GM21367 (cell line): ENCODE results near the gene ZNF407.

Source experiments
- ATAC-seq: cut with Tn5 transposase; IDR thresholded peaks from one replicate; pipeline ENCODE4 v1.9.1; 2021; ENCODE audit not compliant: unreplicated experiment

Gene ZNF407

DNA sequence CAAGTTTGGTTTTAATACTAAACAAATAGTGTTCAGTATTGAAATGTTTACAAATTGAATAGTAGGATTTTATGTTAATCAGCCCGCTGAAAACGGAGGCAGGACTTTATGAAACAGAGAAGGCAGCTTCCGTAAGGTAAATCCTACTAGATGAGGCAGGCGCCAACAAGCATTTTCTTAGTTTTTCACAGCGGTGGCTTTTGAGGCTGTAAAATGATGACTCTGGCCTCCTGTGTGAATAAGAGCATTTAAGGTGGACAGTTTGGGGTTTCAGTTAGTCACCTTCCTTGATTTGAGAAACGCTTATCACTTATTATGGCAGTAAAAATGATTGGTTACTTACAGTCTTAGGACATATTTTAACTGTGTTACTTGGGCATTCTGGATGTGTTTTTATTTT, 398.4 kb downstream of the ZNF407 start:
- no peak for ATAC-seq

DNA sequence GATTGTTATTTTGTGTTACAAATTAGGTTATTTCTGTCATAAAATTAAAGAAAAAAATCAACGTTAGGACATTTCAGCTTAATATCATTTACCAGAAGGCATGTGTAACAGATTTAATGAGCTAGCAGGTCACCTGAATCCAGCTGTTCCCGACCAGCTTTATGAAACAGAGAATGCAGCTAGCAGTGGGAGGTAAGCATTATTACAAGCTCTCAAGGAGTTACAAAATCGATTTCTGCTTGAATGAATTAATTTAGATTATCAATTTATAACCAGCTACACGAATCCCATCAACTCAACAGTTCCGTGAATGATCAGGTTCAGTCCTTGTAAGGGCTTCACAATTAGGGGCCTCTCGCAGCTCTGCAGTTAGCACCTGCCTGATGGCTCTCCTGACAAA, 399.3 kb downstream of the ZNF407 start:
- no peak for ATAC-seq

DNA sequence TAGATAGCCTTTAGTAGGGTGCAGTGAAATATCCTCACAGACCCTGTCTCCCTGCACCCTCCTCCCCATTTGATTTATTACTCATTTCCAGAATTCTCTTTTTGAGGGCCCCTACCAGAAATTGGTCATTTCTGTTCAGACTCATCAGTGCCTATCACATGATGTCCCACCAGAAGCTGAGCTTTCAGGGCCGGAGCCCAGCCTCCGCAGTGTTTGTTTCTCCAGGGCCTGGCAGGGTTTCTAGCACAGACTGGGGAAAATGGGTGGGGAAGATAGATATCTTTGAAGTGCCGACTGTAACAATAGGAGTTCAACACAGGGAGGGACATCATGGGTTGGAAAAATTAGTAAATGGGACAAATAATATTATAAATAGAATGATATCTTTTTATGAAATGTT, 403.2 kb downstream of the ZNF407 start:
- no peak for ATAC-seq

DNA sequence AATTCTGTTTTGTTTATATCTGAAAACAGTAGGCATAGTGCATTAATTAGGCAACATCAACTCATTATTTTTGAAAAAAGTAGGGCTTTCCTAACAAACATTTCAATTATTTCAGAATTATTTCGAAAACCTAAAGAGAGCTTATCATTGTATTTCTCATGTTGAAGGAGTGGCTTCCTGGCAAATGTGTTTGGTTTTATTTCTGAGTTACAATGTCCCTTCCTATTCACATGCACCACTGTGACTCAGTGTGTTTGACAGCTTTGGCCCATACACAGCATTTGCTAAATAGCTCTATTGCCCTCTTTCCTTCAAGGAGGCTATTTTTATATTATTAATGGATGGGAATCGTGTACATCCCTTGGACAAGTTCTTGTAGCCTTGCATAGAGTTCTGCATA, 405.4 kb downstream of the ZNF407 start:
- ATAC-seq: no peak

DNA sequence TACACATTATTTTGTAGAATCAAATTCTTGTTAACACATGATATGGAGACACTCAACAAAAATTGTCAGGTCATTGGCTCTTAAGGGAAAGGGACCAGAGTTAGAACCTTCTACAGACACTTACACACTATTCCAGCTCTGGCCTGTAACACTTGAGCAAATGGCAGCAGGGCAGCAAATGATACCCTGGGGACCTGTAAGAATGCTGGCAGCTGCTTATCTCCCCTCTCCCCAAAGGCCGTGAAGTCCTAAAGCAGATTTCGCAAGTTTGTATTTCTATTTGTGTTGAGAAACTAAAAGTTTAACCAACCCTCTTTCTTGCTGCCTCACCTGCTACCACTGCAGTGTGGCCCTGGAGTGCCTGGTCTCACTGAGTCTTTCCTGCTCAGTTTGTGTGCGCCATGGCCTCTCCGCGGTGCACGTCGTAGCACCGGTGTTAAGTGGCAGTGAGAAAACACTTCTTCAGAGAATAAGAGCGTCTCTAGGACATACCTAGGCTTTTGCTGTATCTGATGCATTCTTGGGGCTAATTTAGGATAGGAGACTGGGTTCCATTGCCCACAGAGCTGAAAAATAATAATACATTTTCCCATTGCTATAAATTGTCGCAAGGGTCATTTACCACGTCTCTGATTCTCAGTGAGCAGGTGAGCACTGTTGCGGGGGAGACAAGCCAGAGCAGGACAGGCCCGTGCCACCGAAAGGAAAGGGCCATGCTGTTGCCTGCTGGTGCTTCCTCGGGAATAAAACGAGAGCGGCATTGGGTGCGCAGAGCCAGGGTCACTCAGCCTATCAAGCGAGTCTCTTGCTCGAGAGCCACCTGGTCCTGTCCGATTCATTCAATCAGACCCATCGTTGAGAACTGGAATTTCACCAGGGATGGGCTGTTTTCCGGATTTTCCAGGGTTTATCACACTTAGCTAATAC, 406.4 kb downstream of the ZNF407 start:
- ATAC-seq: no peak

DNA sequence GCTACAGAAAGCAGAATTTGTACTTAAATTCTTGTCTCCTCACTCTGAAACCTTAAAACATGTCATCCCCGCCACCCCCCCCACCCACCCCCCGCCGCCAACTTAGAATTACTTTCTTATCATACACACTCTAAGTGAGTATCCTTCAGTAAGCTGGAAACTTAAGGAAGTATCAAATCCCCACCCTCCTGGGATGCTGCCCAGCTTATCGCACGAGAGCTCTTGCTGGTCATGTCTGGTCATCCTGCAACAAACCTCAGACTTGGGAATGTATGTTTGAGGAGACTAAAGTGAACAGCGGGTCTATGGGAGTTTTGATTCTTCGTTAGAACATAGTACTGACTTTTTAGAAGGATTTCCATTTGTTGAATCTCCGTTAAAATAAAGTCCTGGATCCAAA, 408.0 kb downstream of the ZNF407 start:
- ATAC-seq: no peak

DNA sequence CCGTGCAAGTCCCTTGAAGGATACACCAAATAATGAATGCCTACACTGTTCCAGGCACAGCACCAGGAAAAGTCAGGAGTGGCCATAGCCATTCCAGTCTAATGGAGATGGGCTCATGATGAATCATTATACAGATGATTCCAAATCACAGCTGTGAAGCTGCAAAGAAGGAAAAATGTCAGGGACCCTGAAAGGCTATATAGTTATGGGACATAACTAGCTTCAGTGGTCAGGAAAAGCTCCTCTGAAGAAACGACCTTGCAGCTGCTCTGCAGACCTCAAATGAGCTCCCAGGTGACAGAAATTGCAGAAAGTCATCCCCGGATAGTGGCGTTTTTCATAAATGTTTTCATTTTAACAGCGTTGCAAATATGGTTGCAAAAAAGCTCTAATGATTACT, 410.5 kb downstream of the ZNF407 start:
- no peak for ATAC-seq

DNA sequence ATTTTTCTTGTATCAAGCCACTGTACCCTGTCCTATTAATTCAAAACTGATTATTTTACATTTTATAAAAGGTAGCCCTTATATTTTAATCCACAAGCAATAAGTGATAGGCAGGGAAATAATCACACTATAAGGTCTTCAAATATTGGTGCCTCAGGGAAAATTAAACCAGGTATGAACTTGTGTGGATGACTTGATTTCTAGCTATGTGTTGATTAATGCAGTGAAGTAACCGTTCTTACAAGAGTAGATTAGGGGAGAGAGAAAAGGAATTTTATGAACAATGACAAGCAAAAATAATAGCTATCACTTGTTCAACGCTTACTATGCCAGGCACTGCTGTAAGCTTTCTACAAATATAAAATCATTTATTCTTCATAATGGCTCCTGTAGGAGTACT, 411.6 kb downstream of the ZNF407 start:
- ATAC-seq: no peak

DNA sequence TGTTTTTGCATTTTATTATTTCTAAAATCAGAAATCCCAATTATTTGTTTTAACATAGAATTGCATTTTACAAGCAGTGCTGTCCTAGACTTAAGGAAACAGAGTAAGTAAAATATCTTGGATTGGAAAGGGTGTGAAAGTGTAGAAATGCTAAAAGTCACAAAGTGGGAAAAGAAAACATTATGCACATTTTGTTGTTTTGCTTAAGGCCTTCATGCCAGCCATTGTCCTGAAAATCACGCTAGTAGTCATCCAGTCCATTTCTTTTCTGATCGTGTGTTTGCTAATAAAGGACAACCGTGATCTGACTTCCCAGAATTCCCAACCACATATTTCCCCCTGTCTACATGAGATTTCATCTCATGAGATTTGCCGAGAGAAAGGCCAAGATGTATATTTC, 412.2 kb downstream of the ZNF407 start:
- ATAC-seq: no peak

DNA sequence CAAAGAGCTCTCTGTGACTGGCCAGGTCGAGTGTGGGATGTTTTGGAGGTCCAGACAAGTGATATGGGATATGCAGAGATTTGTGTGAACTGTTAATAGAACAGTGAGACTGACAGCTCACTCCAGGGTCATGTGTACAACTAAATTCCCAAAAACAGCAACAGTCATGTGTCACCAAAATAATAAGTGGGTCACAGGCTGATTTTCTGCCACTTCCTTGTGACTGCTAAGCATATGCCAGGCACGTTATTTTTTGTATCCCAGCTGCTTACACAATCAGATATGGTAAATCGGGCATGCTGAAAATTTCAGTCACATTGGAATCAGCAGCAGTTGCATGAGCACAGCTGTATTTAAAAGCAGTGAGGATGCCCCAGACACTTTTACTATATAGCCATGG, 412.6 kb downstream of the ZNF407 start:
- ATAC-seq: no peak

DNA sequence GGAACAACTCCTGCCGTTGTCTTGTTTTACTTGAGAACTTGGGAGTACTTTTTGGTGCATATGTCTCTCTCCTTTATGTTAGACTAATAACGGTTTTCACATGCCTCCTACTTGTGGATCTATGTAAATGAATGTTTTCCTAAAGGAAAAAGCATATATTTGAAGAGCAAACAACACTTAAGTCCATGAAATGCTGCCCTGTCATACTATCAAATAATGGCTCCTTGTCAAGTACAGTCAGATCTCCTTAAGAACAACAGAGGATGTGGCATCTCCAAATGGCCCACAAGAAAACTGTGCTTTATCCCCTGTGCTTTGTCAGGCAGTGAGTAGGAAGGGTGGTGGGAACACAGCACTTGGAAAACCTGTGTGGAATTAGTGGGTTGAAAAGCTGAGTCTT, 413.0 kb downstream of the ZNF407 start:
- ATAC-seq: no peak

DNA sequence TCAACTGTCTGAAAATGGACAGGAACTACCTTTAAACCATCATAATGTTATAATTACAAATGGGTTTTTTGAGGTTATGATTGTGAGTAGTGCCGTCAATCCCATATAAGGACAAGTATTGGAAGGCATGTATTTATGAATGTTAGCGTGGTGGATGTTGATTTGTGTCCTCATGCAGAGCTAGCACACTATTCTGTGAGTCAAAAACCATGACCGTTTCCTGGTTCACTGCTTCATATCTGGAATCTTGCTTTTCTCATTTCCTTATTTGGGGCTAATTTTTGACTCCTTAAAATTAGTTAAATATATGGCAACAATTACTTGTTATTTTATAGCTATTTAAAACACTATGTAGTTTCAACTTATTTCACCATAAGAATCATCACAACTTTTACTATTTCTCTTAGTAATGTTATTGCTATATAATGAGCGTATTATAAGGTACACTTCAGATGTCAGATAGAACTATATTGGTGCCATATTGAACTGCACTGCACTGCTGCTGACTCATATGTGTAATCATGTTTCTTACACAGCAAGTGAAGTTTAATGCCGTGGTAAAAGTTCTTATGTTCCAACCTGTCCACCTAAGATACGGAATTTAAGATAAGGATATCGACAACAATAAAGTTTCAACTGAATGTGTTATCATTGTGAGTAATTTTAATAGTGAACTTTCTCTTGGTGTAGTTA, 418.5 kb downstream of the ZNF407 start:
- ATAC-seq: peak; percentile 84

DNA sequence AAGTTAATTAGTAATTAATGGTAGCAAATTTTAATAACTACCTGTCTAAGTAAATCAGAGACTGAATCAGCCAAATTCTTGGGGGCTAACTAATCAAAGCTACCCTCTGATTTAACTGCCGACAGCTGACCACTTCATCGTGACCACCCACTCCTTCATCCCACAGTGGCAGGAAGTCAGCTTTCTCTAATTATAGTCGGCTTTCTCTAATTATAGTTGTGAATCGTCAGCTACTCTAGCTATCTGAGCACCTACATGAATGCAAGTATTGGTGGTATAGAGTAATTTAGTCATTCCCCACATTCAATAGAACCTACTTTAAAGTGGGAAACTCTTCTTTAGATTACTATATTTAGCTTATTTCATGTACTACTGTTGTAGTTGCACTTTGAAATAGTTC, 425.8 kb downstream of the ZNF407 start:
- peak; percentile 54 for ATAC-seq

DNA sequence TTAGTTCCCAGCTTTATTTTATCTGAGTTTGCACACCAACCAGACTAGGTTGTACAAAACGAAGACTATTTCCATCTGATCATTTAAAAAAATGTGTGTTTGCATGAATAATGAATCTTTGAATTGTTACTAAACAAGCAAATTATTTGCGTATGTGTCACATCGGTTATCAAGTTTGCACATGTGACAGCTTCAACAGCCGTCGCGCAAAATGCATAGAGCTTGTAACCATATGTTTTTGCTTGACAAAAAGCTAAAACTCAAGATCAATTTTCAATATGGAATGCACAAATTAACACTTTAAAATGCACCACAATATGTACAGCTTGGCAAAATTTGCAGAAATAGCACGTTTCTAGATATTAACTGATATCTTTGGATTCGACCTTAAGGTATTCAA, 427.2 kb downstream of the ZNF407 start:
- no peak for ATAC-seq

DNA sequence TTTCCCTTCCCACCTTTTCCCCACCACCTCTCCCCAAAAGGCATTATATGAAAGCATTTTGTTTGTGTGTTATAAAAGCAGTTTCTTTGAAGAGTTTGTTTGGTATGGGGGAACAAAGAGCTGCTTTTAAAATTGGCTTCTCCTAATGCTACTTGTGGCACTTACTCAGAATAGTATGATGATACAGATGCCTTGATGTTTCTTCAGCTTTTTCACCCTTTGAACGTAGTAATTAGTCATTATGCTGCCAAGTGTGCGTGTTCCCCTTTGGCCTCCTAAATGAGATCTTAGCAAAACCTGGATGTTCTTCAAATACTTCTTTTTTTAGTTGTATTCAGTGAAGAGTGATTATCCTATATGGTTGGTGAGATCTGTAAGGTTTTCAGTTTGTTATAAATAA, 427.9 kb downstream of the ZNF407 start:
- ATAC-seq: no peak

DNA sequence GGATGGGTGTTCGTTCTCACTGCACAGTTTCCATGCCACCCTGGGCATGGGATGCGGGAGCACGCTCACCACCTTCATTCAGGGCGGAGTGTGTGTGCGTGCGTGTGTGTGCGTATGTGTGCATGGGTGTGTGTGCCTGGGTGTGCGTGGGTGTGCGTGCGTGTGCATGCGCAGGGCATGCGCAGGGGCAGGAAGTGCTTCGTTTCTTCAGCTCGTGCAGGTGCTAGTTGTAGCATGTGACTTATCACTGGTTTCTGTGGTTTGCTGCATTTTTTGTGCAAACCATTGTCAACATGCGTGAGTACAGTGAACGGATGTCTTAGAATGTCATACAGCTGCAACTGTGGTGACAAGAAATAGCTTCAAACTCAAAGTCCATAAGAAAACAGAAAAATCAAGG, 431.8 kb downstream of the ZNF407 start:
- no peak for ATAC-seq

DNA sequence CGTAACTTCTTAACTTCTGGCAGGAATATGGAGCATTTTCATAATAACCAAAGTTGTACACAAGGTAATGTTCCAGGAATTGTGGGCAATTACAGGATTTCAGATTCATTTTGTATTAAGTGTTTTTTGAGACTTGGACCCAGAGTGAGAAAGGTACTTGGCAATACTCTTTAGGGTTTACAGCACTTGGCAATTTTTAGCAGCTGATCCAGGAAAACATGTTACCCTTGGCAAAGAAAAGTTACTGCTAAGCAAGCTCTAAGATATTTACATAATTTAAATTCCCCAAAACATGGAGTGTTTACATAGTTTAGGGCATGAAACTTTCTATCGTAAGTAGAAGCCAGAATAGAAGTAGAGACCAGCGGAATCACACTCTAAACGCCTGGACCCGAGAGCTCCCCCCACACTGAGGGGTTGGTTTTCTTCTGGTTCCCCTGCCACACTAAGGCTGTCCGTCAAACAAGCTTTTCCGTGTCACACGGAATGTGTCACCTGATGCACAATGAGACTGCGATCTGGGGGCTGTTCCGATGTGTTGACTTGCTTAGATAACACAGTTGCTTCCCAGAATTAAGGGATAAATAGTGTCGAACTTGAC, 434.1 kb downstream of the ZNF407 start:
- ATAC-seq: no peak

DNA sequence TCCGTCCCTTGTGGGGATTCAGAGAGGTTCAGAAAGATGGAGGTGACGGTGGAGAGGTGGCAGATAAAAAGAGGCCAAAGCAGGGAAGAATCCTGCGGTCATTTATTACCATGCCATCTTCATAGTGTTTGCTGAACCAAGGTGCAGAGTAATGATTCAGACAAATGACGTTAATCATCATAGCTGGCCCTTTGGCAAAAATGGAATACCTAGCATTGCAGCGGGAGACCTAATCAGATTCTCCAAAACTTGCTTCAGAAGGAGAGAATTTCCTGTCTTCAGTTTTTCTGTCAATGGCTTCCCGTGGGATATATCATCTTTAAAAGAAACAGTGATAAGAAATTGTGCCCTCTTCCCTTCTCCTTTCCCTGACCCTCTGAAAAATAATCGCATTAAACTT, 435.8 kb downstream of the ZNF407 start:
- no peak for ATAC-seq

DNA sequence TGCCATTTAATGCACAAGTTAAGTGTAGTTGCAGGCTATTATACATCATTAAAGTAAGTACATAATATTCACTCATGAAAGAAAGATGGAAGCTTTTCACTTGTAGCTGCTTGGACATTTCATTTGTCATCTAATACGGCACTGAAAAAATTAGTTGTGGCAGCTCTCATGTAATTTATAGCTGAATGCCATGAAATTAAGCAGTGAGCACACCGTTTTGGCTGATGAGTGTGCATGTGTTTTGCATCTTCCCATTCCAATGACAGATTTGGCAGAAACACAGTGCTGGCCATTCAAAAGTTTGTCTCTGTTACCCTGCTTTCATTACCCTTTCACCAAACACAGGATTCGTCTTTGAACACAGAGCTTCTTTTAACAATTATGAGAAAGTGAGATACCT, 437.3 kb downstream of the ZNF407 start:
- no peak for ATAC-seq

DNA sequence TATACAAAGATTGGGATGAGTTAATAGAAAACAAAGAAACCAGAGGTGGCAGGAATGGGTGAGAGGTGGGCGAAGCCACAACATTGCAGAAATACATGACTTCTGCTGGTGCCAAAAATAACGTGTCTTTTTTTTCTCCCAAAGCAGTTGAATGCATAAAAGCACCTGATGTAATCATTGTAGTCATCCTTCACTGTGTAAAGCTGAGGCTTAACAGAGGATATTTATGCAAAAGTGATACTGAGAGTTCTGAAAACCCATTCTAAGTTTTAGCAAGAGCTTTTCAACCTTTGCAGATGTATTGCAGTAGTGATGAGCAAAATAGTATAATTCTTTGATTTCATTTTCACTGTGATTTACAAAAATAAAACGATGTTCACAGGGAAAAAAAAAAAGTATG, 438.3 kb downstream of the ZNF407 start:
- no peak for ATAC-seq

DNA sequence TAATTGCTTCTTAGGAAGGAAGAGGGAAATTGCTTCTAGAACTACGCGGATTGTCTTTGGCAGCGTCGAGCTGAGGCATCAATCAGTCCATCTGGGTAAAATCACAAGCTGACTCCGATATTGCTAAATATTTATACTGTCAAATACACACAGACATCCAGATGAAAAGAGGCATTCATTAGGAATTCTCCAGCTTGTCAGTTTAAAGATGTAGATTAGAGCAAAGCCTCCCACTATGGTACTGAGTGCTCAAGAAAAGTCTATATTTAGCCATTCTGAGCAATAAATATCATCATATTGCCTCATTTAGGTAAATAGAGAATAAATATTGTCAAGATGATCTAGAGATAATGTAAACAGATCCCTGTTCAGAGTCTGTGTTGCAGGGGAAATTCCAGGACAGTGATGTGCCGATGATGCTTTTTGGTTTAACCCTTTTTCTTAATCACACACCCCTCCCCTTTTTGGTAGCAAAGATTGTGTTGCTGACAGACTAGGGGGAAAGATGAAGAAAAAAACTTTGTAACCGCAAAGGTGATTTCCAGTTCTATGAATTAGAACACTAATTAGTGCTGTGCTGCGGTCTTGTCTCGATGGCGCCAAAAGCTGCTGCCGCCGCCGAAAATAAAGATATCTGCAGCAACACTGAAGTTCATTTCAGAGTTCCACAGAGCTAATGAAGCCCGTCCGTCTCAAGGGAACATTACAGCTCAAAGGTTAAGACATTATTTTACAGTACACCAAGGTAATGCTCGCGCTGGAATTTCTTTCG, 439.4 kb downstream of the ZNF407 start:
- ATAC-seq: no peak

DNA sequence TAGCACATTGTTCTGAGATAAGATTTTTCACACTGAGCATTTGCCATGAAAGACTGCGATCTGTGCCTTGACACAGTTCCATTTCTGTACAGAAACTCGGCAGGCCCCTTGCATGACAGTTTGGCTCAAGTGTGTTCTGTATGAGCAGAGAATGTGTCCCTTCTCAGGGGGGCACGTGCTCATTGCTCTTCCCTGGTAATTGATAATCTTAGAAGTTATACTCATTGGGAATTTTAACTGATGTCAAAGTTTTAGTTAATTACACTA, 440.0 kb downstream of the ZNF407 start:
- no peak for ATAC-seq
